Ecto neural progenitor cell (in vitro differentiated cells): Measurements from ENCODE around the gene MVB12B.
A peak's percentile ranks its signal among the peaks of the same experiment; 100 is the strongest.

Experiments used
- DNase-seq: peaks from one replicate; pipeline ENCODE4 v3.0.0-alpha.2; 2018; ENCODE audit warnings: low spot score

The MVB12B gene

GRCh38 chr9:126363250-126363649, 36.6 kb downstream of the MVB12B start:
- DNase-seq: no peak

GRCh38 chr9:126363847-126364671, 37.4 kb downstream of the MVB12B start:
- no peak for DNase-seq

DNA sequence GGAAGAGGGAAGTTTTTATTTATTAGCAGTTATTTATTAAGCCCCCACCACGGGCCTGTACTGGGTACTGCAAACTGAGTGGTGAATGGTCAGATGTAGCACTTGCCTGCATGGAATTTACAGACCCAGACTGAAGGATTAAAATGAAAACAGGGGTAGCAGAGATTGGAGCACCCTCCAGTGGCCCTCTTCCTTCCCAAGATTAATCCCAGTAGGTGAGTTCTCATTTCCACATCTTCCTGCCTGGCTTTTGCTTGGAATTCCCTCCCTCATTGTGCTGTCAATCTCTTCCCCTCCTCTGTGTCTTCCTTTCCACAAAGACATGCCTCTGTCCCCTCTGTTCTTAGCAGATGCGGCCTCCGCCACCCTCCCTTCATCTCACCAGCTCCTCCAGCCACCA, 39.2 kb downstream of the MVB12B start:
- no peak for DNase-seq

DNA sequence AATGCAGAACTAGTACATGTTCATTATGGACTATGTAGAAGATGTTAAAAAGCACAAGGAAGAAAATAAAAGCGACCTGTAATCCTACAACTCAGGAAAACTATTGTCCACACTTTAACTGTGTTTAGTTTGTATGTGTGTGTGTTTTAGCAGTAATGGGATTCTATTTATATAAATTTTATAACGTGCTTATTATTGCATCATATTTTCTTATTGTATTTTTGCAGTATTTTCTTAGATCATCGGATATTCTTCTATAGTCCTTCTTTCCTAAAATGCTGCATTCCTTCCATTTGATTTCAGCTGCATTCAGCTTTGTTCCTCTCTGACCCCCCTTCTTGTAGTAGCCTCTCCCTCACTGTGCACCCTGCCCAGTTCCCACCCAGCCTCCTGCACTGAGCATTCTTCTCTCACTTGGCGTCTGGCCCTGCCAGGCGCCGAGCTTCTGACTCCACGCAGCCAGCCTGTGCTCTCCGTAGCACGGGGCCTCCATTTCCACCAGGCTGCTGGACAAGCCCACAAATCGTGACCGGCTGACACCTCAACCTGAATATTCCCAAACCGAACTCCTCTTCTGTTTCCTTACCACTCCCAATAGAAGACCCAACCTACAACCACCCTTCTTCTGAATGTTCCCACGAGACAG, 39.9 kb downstream of the MVB12B start:
- no peak for DNase-seq

GRCh38 chr9:126367139-126367538, 40.5 kb downstream of the MVB12B start:
- no peak for DNase-seq

- DNase-seq: no peak
Measured at GRCh38 chr9:126367616-126368015, 41.0 kb downstream of the MVB12B start.

DNA sequence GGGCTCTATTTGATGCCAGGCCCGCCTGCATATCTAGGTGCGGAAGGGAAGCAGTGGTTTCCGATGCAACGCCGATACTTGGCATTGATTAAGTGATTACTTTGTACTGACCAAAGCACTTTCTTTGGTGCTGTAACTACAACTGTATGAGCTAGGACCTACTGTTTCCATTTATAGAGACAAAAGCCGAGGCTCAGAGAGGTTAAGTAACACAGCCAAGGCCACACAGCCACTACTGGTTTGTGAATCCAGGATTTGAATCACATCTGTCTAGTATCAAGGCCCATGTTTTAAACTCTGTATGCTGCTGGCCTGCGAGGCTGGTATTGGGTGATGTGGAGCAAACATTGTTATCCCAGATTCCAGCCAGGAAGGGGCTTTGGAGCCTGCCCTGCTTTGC, 41.4 kb downstream of the MVB12B start:
- no peak for DNase-seq

GRCh38 chr9:126371007-126371870, 44.6 kb downstream of the MVB12B start:
- DNase-seq: no peak

- DNase-seq: no peak
Measured at GRCh38 chr9:126372716-126373115, 46.1 kb downstream of the MVB12B start.

DNA sequence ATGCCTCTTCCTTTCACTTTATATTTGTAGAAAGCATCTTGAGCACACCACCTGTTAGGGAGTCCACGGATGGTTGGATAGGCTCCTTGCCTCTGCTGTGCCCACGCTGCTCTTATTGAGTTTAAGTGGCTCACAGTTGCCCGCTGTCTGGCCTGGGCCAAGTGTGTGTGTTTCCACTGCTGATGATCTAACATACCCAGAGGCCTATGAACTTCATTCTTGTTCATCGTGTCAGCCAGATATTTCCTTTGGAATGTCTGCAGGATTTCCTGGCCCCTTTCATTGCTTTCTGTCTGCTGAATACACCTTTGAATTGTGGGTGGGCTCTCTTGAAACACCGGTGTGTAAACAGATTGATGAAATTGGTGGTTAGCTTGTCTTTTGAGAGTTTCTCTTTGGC, 46.6 kb downstream of the MVB12B start:
- no peak for DNase-seq

GRCh38 chr9:126374366-126374781, 47.7 kb downstream of the MVB12B start:
- DNase-seq: no peak

DNA sequence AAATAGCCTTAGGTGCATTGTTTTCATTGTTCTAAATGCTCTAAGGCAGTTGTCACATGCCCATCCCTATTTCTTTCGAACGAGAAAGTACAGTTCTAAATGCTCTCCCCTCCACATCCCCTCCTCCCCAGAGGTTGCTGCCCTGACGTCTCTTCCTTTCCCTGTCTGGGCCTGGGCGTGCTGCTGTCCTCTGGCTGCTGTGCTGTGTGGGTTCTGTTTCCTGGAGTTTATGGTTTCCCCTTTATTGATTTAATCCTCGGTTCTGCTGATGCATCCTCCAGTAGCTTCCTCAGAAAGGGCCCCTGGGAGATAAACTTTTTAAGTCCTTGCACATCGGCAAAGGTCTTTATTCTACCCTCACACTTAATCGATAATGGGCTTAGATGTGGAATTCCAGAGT, 48.8 kb downstream of the MVB12B start:
- DNase-seq: no peak

GRCh38 chr9:126376311-126377175, 49.9 kb downstream of the MVB12B start:
- DNase-seq: peak; percentile 72

- DNase-seq: no peak
Measured at GRCh38 chr9:126377176-126377509, 50.5 kb downstream of the MVB12B start.

- no peak for DNase-seq
Measured at GRCh38 chr9:126377536-126377935, 50.9 kb downstream of the MVB12B start.

- DNase-seq: no peak
Measured at GRCh38 chr9:126378761-126379160, 52.1 kb downstream of the MVB12B start.

DNA sequence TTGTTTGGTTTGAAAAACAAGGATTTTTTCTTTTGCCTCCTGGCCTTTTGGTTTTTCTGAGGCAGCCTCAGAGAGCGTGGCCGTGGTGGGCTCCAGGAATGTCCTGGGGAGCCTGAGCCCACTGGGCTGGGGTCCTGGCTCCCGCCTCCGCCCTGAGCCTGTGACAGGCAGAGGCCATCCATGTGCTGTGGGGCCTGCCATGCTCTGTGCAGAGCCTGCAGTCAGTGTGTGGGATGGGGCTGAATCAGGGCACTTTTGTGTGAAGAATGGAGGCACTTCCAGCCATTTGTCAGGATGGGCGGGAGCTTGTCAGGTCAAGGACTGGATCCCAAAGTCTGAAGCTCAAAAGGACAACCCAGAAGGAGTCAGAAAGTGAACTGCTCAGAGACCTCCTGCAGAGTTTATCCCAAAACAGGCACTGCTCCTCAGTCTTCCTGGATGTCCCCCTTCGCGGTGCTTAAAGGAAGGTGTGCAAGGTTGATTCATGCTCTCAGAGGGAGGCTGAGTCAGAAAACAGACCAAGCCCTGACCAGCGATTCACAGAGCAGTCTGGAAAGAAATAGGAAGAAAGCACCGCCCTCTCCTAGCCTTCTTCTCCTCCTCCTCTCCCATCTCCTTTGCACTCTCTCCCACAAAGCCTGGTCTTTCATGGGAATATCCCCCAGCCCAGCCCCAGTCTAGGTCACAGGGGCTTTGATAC, 53.2 kb downstream of the MVB12B start:
- no peak for DNase-seq

DNA sequence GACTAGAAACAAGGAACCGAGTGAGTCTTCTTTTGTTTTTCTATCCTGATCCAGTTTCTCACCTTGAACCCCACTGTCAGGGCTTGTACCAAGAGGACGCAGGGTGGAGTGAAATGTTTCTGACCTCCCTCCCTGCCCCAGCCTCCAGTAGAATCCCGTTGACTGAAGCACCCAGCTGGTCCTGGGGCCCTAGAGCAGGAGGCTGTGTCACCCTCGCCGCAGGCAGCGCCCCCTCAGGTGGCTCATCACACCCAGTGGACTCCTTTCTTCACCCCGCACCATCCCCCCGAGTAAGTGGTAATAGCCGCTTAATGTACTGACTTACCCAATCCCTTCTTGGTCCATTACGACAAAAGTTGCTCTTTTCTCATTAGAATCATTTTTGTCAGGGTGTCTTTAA, 53.8 kb downstream of the MVB12B start:
- DNase-seq: no peak

- no peak for DNase-seq
Measured at GRCh38 chr9:126381195-126381594, 54.6 kb downstream of the MVB12B start.

- DNase-seq: no peak
Measured at GRCh38 chr9:126383406-126384046, 56.9 kb downstream of the MVB12B start.

GRCh38 chr9:126384926-126385325, 58.3 kb downstream of the MVB12B start:
- DNase-seq: peak; percentile 19
